ENCODE measurements around the gene TAOK1. TPM values are rescaled to one million over a fixed set of nuclear protein-coding genes. Genes with fewer than 3 reads are reported as not detected.

TAOK1 gene
- total and polyA plus RNA-seq, 4 donors = 4.3 to 20.5 (median 12.6) TPM

DNA sequence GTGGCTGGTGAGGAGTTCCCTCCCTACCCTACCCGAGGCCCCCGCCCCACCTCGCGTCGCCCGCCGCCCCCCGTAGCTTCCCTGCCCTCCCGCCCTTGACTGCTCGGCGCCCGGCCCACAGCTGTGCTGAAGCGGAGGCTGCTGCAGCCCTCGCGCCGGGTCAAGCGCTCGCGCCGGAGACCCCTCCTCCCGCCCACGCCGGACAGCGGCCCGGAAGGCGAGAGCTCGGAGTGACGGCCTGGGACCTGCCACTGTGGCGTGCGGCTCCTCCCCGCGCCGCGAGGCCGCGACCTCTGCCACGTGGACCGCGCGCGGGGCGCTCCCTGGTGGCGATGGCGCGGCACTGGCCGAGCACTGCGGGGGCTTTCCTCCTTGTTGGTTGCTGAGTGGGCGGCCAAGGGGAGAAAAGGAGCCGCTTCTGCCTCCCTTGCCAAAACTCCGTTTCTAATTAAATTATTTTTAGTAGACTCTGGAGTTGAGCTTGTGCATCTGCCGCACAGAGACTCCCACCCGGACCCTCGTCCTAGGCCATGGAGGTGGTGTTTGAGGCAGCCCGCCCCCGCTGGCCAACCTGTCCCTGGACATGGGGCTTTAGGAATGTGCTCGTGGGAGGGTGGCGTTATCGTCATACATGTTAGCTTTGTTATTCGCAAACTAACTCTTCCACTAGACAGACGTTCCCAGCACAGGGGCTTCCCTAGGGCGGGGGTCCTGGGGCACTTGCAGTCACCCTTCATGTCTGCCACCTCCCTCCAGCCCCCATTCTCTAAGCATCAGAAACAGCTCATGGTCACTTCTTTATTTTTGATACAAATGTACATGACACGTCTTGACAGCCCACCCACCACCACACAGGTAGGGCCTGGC is 182.8 kb downstream of the TAOK1 start:
- peaks cover 2 to 18% (median 4%) of the 10 kb centered on the region in 4 donors for H3K36me3 ChIP-seq (ENCODE audit: control insufficient read depth in 4 of 4, insufficient read depth in 3 of 4, low read depth in 1 of 4, low read length in 3 of 4)
- no peaks in the 10 kb centered on the region for H3K27me3 ChIP-seq (ENCODE audit: control insufficient read depth in 4 of 4, insufficient read depth in 4 of 4, low read length in 3 of 4)
- DNase-seq (ENCODE audit: low spot score) = peak; percentile 67
- no peaks in the 10 kb centered on the region for H3K9me3 ChIP-seq (ENCODE audit: control insufficient read depth in 4 of 4, low read length in 3 of 4)
- peaks cover 21 to 59% (median 48%) of the 10 kb centered on the region in 4 donors for H3K4me1 ChIP-seq (ENCODE audit: control insufficient read depth in 4 of 4, insufficient read depth in 4 of 4, low read length in 3 of 4)
- WGBS = 31% methylated on average over 62 of the region's 62 CpGs
- no peak overlapping the region for H3K9ac ChIP-seq (ENCODE audit: low read depth in 1 of 2, low read length in 2 of 2)
- TF ChIP-seq, protein P1, sequence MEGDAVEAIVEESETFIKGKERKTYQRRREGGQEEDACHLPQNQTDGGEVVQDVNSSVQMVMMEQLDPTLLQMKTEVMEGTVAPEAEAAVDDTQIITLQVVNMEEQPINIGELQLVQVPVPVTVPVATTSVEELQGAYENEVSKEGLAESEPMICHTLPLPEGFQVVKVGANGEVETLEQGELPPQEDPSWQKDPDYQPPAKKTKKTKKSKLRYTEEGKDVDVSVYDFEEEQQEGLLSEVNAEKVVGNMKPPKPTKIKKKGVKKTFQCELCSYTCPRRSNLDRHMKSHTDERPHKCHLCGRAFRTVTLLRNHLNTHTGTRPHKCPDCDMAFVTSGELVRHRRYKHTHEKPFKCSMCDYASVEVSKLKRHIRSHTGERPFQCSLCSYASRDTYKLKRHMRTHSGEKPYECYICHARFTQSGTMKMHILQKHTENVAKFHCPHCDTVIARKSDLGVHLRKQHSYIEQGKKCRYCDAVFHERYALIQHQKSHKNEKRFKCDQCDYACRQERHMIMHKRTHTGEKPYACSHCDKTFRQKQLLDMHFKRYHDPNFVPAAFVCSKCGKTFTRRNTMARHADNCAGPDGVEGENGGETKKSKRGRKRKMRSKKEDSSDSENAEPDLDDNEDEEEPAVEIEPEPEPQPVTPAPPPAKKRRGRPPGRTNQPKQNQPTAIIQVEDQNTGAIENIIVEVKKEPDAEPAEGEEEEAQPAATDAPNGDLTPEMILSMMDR (IDR thresholded peaks at IDR 0.05; ENCODE audit: low read depth, low read length, missing input control) = peak; percentile 73
- TF ChIP-seq EGR1 (IDR thresholded peaks at IDR 0.05; ENCODE audit: low read depth in 2 of 2) = peak; percentile 61 to 85
- no peak for TF ChIP-seq SP1 (IDR thresholded peaks at IDR 0.05)
- TF ChIP-seq, protein P2, sequence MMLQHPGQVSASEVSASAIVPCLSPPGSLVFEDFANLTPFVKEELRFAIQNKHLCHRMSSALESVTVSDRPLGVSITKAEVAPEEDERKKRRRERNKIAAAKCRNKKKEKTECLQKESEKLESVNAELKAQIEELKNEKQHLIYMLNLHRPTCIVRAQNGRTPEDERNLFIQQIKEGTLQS (IDR thresholded peaks at IDR 0.05) = no peak
- TF ChIP-seq, protein P3, sequence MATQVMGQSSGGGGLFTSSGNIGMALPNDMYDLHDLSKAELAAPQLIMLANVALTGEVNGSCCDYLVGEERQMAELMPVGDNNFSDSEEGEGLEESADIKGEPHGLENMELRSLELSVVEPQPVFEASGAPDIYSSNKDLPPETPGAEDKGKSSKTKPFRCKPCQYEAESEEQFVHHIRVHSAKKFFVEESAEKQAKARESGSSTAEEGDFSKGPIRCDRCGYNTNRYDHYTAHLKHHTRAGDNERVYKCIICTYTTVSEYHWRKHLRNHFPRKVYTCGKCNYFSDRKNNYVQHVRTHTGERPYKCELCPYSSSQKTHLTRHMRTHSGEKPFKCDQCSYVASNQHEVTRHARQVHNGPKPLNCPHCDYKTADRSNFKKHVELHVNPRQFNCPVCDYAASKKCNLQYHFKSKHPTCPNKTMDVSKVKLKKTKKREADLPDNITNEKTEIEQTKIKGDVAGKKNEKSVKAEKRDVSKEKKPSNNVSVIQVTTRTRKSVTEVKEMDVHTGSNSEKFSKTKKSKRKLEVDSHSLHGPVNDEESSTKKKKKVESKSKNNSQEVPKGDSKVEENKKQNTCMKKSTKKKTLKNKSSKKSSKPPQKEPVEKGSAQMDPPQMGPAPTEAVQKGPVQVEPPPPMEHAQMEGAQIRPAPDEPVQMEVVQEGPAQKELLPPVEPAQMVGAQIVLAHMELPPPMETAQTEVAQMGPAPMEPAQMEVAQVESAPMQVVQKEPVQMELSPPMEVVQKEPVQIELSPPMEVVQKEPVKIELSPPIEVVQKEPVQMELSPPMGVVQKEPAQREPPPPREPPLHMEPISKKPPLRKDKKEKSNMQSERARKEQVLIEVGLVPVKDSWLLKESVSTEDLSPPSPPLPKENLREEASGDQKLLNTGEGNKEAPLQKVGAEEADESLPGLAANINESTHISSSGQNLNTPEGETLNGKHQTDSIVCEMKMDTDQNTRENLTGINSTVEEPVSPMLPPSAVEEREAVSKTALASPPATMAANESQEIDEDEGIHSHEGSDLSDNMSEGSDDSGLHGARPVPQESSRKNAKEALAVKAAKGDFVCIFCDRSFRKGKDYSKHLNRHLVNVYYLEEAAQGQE (IDR thresholded peaks at IDR 0.05) = no peak
- TF ChIP-seq FOXA2 (IDR thresholded peaks at IDR 0.05) = no peak
- TF ChIP-seq RAD21 (IDR thresholded peaks at IDR 0.05) = peak; percentile 21 to 61
- peak overlapping the region in 1 of 3 donors; percentile 42 for H3K4me3 ChIP-seq (ENCODE audit: low read depth in 1 of 3, low read length in 3 of 3)
- H3K27ac ChIP-seq (ENCODE audit: low read depth in 1 of 2, low read length in 2 of 2) = peak overlapping the region; percentile 53 to 72

GRCh38 chr17:29573558-29573869 is 183.4 kb downstream of the TAOK1 start:
- Histone ChIP-seq H3K4me3 (ENCODE audit: low read depth in 1 of 3, low read length in 3 of 3) (no peak overlapping the region), H3K9ac (ENCODE audit: low read depth in 1 of 2, low read length in 2 of 2) (no peak overlapping the region), H3K27ac (ENCODE audit: low read depth in 1 of 2, low read length in 2 of 2) (peak overlapping the region; percentile 53 to 72), H3K36me3 (ENCODE audit: control insufficient read depth in 4 of 4, insufficient read depth in 3 of 4, low read depth in 1 of 4, low read length in 3 of 4) (peaks cover 3 to 19% (median 6%) of the 10 kb centered on the region in 4 donors), H3K9me3 (ENCODE audit: control insufficient read depth in 4 of 4, low read length in 3 of 4) (no peaks in the 10 kb centered on the region), H3K4me1 (ENCODE audit: control insufficient read depth in 4 of 4, insufficient read depth in 4 of 4, low read length in 3 of 4) (peaks cover 21 to 58% (median 46%) of the 10 kb centered on the region in 4 donors), H3K27me3 (ENCODE audit: control insufficient read depth in 4 of 4, insufficient read depth in 4 of 4, low read length in 3 of 4) (no peaks in the 10 kb centered on the region)
- TF ChIP-seq EGR1 (IDR thresholded peaks at IDR 0.05; ENCODE audit: low read depth in 2 of 2) (no peak), HNF4A (conservative IDR thresholded peaks at IDR 0.05) (no peak), TAF1 (conservative IDR thresholded peaks at IDR 0.05) (no peak), SP1 (IDR thresholded peaks at IDR 0.05) (no peak), YY1 (IDR thresholded peaks at IDR 0.05) (no peak), FOXA2 (IDR thresholded peaks at IDR 0.05) (no peak)
- TF ChIP-seq, protein P2 (IDR thresholded peaks at IDR 0.05) = no peak
- TF ChIP-seq, protein P3 (IDR thresholded peaks at IDR 0.05) = no peak
- DNase-seq (ENCODE audit: low spot score) = no peak
- WGBS = 93% methylated on average over 6 of the region's 6 CpGs

All from liver (tissue), 9 donors.